Measurements from ENCODE around the gene DGKE. TPM values are rescaled to one million over a fixed set of nuclear protein-coding genes. Genes with fewer than 3 reads are reported as not detected.

DGKE gene
- total and polyA plus RNA-seq, 2 of the 13 experiments (the other 11 are each of a cell fraction or from before 2014, with no cell fraction given) = 3.2 to 5.3 TPM

- TF ChIP-seq RNF219 (CRISPR knock-in tag; IDR thresholded peaks at IDR 0.05) (no peak), ZNF12 (CRISPR knock-in tag; IDR thresholded peaks at IDR 0.05) (peak; percentile 51; the same call in 1 of the 2 replicates), ZBTB33 (CRISPR knock-in tag; IDR thresholded peaks at IDR 0.05) (0 out of 2 replicates have a peak, but pooled peaks have one; percentile 34), ZNF556 (CRISPR knock-in tag; IDR thresholded peaks at IDR 0.05; ENCODE audit: borderline replicate concordance) (peak; percentile 31; the same call in 1 of the 2 replicates), SALL2 (CRISPR knock-in tag; IDR thresholded peaks at IDR 0.05) (0 out of 2 replicates have a peak, but pooled peaks have one; percentile 37), NCOA1 (CRISPR knock-in tag; IDR thresholded peaks at IDR 0.05) (peak; percentile 42; the same call in 1 of the 2 replicates), ZNF761 (CRISPR knock-in tag; conservative IDR thresholded peaks at IDR 0.05) (0 out of 2 replicates have a peak, but pooled peaks have one; percentile 71), LCORL (IDR thresholded peaks at IDR 0.05) (no peak), LCORL (CRISPR knock-in tag; IDR thresholded peaks at IDR 0.05) (peak; percentile 61; the same call in 1 of the 2 replicates), ZNF510 (CRISPR knock-in tag; IDR thresholded peaks at IDR 0.05; ENCODE audit: low read depth) (0 out of 2 replicates have a peak, but pooled peaks have one; percentile 31), MLLT10 (CRISPR knock-in tag; IDR thresholded peaks at IDR 0.05) (no peak), ZNF430 (CRISPR knock-in tag; IDR thresholded peaks at IDR 0.05) (no peak), PRPF4 (IDR thresholded peaks at IDR 0.05; ENCODE audit: low read depth, low read length, poor library complexity, severe bottlenecking) (no peak), ZNF513 (CRISPR knock-in tag; conservative IDR thresholded peaks at IDR 0.05) (no peak), ZFP1 (CRISPR knock-in tag; IDR thresholded peaks at IDR 0.05) (peak; percentile 67; the same call in 1 of the 2 replicates), FOXC1 (CRISPR knock-in tag; IDR thresholded peaks at IDR 0.05; ENCODE audit: borderline replicate concordance) (0 out of 2 replicates have a peak, but pooled peaks have one; percentile 53), ARHGAP35 (CRISPR knock-in tag; IDR thresholded peaks at IDR 0.05; ENCODE audit: borderline replicate concordance) (no peak), REPIN1 (CRISPR knock-in tag; IDR thresholded peaks at IDR 0.05; ENCODE audit: borderline replicate concordance, low read depth) (peak; percentile 85; the same call in 1 of the 2 replicates), SAFB2 (CRISPR knock-in tag; IDR thresholded peaks at IDR 0.05; ENCODE audit: borderline replicate concordance, low read depth) (no peak), MTF1 (CRISPR knock-in tag; IDR thresholded peaks at IDR 0.05) (no peak), TARDBP (CRISPR knock-in tag; IDR thresholded peaks at IDR 0.05) (0 out of 2 replicates have a peak, but pooled peaks have one; percentile 55), SALL1 (CRISPR knock-in tag; IDR thresholded peaks at IDR 0.05) (peak; percentile 68), ZNF546 (CRISPR knock-in tag; conservative IDR thresholded peaks at IDR 0.05) (no peak), KDM2A (CRISPR knock-in tag; IDR thresholded peaks at IDR 0.05; ENCODE audit: borderline replicate concordance, low read depth) (peak; percentile 48; the same call in 1 of the 2 replicates), TMF1 (CRISPR knock-in tag; IDR thresholded peaks at IDR 0.05; ENCODE audit: low read depth) (no peak), KAT2B (IDR thresholded peaks at IDR 0.05; ENCODE audit: borderline replicate concordance, low read depth, low read length) (no peak)
These were observed 14.4 kb upstream of the DGKE start (continued) for GRCh38 chr17:56819431-56820145.

Measured in HepG2 (cell line).